Stimulated activated CD4-positive, alpha-beta T cell treated with anti-CD3 and anti-CD28 coated beads, TNF-alpha, amount 100 ng/mL, for 48 hours (primary cell): ENCODE results near the gene PTPN12.
"Not testable (repeated sequence)": the region's sequence is repeated elsewhere in the genome, so short reads cannot be mapped to it uniquely, and the experiment has no call there.

ENCODE experiments used
- DNase-seq, 3 donors: peaks; one replicate each; pipeline ENCODE4 v3.0.0-alpha.2; 2020; ENCODE audit warnings: low read depth in 3 of 3

PTPN12 gene

DNA sequence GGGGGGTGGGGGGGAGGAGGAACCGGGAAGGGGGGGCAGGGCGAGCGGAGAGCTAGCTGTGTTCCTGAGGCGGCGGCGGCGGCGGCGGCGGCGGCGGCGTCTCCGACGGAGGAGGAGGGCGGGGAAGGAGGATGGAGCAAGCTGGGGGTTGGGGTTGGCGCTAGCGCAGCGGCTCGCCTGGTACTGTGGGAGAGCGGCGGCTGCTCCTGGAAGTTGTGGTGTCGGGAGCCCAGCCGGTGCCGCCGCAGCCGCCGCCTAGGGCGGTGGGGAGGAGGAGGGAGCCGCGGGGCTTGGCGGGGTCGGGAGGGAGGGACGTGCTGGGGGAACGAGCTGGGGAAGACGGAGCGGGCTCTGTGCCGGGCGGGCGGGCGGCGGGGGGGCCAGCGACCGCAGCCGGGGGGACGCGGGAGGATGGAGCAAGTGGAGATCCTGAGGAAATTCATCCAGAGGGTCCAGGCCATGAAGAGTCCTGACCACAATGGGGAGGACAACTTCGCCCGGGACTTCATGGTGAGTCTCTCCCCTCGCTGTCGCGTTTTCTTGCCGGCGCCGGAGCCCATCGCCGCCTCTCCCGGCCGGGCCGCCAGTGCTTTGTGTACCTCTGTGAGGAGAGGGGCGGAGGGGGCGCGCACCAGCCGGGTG is at the start of gene PTPN12:
Gene PTPN12, plus strand, starts transcription at position 160 of the 642 bp plus-strand sequence. Its CDS starts 252 bp downstream, at position 412.
- DNase-seq = peak; percentile 21 to 32 (median 31)

DNA sequence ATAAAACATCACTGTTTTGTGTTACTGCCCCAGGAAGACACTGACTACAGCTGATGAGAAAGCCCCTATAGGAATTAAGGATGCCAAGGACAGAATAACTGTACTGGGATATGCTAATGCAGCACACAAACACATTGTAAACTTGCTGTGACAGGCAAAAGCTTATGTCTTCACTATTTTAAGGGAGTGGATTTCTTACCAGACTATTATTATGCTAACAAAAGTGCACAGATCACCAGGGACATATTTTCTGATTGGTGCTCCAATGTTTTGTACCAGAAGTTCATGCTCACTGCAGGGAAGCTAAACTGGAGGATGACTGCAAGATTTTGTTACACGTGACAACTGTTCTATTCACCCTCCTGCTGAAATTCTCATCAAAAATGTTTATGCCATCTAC is 48.1 kb upstream of the PTPN12 start:
- DNase-seq = no peak

DNA sequence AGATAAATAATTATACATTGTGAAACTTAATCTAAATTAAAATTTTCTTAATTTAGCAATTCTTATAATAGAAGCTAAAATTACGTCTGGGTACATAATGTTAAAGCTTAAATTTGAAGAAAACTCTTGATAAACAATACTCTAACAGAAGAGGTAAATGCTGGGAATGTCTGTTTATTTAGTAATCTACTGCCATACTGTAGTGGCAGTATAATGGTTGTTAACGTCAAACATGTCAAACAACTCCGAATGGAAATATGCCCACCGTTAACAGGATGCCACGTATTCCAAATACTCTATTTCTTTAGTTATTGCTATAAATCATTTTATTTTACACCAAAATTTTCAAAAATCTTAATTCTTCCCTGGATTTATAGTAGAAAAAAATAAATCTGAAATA is 40.0 kb upstream of the PTPN12 start:
- DNase-seq = no peak

DNA sequence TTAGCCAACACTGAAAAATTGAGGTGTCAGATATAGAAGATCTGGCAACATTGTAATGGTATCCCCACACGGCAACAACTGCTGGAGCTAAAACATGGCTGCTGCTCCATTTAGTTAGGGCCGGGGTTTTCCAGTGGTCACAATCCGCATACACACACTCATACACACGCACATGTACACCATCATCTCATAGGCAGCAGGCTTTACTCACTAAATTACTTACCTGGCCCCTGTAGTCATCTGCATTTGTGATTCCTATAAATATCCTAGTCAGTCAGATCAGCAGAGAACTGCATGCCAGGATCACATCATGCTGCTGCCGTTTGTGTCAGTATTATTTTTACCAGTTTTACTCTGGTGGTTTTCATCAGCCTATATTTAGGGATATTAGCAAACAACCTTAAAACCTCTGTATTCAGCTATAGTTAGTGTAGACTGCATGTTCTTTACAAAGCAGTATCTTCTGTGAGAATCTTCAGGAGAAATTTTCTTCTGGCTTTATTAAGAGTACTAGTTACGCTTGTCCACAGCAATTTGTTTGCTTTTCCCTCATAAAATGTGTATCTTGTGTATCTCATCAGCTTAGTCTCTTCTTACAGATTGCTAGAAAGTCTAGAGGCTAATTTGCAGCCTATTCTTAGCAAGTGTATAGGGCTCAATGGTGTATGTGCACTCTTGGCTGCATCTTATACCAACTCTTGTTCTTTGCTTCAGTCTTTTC is 38.3 kb upstream of the PTPN12 start:
- no peak for DNase-seq

DNA sequence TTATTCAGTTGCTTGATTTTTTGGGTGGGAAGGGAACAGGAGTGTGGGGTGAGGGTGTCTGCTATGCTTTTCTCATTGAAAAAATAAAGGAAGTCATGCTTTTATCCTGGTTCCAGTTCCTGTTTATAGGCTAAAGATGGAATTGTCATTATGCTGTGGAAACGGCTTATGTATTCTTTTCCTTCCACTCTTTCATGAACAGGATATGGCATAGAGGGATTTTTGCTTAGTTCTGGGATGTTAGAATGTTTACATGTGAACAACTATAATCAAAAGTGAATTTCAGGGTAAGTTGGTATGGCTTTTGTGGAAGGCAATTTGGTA is 35.9 kb upstream of the PTPN12 start:
- no peak for DNase-seq

DNA sequence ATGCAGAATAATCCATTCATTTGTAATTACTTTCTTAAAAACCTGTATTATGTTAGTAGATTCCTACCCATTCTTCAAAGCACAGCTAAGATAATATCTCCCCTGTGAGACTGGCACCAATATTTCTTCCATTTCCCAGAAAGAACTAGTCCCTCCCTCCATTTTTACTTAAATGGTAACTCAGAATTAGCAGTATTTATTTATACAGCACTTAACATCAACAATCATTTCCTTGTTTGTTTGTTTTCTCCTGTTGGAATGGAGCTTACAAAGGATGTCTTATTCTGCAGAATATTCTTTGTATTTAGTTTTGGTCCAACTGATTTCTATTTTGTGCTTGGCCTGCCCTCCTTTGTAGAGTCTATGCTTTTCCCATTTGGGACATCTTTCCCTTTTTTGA is 32.1 kb upstream of the PTPN12 start:
- no peak for DNase-seq

DNA sequence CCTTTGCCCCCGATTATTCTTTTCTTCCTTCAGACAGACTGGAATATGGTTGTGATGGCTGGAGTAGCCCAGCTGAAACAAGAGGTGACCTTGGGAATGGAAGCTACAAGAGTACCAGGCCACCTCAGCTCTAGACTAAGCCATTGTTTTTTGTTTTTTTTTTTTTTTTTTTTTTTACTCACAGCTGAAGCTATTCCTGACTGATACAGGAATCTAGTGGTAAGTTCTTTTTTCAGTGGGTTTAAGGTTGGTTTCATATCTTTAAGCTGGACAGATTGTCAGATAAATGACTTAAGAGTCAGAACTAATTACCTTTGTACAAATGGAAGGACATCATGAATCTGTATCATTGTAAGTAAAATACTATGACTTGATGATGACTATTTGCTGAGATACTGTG is 30.2 kb upstream of the PTPN12 start:
- no peak for DNase-seq

DNA sequence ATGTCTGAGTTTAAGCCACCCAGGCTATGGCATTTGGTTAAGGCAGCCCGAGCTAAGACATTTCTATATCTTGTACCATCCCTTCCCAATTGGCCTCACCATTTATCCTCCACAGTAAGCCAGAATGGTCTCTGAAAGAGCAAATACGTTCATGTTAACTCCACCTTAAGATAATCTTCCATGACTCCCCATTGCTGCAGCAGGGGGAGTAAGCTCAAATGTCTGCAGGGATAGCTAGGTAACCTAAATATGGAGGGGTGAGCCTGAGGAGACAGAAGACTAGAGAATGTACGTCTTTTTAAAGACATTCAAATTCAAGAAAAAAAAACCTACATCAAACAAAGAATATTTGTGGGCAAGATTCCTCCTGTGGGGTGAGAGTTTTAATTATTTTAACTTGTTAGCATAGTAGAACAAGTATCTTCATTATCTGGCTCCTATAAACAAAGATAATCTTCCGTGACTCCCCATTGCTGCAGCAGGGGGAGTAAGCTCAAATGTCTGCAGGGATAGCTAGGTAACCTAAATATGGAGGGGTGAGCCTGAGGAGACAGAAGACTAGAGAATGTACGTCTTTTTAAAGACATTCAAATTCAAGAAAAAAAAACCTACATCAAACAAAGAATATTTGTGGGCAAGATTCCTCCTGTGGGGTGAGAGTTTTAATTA is 24.0 kb upstream of the PTPN12 start:
- DNase-seq = not testable (repeated sequence)

DNA sequence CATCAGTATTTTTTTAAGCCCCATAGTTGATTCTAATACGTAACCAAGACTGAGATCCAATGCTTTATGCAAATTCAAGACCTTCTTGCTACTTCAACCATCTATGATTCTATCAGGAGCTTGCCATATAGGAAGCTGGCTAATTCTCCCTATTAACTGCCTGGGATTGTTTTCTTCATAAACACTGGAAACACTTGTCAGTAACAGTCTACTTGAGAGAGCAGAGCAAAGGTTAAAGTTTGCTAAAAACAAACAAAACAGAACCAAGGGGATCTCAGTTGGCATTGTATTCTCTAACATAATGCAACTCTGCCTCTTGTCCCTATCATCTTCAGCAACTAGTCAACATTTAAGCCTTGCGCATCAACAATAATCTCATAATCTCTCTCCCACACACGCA is 21.0 kb upstream of the PTPN12 start:
- DNase-seq = no peak

DNA sequence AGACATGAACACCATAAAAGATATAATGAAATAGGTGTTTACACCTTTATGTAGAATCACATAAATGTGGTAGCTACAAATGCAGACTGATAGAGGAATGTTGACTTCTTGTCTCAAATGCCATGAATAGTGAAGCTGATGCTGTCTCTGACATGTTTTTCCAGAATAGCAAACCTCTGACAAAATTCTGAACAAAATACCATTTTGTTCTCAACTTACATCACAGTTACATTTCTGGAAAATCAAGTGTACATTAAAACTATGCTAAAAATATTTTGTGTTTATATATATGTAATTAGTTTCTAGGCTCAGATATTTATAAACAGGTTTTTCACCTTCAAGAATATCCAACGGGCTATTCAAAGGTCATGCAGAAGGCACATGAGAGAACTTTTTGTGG is 16.8 kb upstream of the PTPN12 start:
- no peak for DNase-seq

DNA sequence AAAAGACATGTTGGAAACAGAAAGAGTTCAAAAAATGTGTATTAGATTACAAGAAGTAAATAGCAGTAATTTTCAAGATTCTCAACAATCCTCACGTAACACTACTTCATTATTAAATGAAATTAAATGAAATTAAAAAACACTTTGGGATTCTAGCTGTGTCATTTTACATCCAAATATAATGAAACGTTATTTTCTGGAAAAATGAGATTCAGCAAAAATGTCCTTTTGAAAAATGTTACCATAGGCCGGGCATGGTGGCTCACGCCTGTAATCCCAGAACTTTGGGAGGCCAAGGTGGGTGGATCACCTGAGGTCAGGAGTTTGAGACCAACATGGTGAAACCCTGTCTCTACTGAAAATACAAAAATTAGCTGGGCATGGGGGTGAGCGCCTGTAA is 15.6 kb upstream of the PTPN12 start:
- not testable (repeated sequence) for DNase-seq

DNA sequence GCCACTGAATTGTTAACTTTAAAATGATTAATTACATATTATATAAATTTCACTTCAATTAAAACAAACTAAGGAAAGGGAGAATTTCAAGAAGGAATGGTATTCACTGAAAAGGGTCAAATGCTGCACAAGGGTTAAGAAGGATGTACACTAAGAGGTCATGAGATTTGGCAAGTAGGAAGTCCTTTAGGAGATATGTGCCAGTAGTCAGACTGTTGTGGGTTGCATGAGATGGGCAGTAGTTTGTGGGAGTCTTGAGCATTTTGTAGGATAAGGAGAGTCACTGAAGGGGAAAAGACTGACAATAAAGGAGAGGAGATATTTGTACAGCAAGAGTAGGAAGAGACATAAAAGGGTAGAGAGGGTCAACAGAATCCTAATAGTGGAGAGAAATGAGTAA is 12.4 kb upstream of the PTPN12 start:
- no peak for DNase-seq

DNA sequence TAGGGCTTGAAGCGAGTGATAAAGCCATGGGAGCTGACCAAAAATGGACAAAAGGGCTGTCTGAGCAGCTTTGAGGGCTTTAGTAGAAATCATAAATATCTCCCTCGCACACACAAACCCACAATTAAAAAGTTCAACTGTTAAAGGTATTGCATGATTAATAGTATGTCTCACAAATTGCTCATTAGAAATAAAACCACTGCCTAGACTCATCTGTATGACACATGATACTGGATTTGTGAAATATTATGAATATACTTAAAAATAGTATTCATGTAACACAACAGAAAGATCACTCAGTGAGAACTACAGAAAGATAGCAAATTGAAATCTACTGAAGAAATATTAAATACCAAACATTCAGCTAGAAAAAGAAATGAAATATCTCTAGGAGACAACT is 11.9 kb upstream of the PTPN12 start:
- no peak for DNase-seq

DNA sequence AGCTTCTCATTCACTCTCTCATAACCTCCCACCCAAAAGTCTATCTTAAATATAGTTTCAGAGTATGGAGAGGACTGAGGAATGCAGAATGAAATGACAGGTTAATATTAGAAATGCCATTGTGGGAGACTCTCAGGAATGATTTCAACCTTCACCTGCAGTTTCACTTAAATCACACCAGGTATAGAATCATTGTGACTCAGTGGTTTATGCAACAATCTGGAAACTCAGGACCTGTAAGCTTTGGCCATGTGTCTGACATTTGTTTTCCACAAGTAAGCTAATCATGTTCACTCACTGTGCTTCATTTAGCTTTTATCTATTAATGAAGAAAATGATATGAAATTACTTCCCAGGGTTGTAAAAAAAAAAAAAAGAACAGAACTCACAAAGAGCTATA is 8.7 kb upstream of the PTPN12 start:
- DNase-seq = no peak

DNA sequence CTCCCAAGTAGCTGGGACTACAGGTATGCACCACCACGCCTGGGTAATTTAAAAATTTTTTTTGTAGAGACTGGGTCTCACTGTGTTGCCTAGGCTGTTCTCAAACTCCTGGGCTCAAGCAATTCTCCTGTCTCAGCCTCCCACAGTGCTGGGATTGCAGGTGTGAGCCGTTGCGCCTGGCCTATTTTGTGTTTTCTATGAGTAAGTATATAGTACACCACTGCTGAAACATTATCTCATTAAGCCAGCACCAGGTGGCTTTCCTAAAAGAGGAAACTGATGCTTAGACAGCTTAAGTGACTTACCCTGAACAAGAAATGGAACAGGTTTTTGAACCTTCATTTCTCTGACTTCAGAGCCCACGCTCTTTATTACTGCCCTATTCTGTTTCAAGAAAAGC is 7.8 kb upstream of the PTPN12 start:
- DNase-seq = no peak

DNA sequence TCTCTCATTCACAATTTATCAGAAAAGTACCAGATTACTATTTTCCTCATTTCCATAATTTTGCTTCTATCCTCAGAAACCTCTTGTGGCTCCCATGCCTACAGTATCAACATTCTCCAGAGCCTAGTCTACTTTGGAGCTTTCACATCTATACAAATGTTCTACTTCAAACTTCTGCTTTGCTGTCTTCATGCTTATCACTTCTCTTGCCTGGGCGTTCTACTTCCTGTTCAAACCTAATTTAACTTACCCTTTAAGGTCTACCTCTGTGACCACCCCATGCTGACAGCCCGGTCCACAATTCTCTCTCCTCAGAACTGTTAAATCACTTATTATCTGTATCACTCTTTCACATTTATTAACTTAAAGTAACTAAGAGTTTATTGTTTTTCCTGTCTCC is 6.1 kb upstream of the PTPN12 start:
- no peak for DNase-seq

DNA sequence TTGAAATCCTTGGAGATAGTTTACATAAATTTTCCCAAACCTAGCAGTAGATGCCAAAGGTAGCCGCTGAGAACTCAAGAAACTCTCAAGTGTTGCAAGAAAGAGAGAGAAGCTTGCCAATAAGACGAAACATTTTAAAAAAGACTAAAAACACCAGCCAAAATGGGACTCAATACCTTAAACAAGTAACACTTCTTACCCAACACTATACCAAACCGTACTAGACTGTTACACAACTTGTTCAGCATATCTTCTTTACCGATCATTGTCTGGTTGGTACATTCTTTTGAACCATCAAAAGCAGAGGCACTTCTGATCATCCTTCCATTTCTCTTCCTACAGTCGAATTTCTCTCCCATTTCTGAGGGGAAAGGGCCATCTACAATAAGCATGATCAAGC is 4.8 kb upstream of the PTPN12 start:
- no peak for DNase-seq

DNA sequence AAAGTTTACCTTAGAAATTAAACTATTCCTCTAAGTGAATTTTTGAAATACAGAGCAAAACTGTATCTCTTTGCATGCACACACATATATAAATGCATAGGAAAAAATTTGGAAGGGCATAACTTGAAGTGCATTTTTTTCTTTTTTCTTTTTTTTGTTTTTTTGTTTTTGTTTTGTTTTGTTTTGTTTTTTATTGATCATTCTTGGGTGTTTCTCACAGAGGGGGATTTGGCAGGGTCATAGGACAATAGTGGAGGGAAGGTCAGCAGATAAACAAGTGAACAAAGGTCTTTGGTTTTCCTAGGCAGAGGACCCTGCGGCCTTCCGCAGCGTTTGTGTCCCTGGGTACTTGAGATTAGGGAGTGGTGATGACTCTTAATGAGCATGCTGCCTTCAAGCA is 4.4 kb upstream of the PTPN12 start:
- DNase-seq = not testable (repeated sequence)

DNA sequence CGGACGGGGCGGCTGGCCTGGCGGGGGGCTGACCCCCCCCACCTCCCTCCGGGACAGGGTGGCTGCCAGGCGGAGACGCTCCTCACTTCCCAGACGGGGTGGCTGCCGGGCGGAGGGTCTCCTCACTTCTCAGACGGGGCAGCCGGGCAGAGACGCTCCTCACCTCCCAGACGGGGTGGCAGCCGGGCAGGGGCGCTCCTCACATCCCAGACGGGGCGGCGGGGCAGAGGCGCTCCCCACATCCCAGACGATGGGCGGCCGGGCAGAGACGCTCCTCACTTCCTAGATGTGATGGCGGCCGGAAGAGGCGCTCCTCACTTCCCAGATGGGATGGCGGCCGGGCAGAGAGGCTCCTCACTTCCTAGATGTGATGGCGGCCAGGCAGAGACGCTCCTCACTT is 3.0 kb upstream of the PTPN12 start:
- not testable (repeated sequence) for DNase-seq

DNA sequence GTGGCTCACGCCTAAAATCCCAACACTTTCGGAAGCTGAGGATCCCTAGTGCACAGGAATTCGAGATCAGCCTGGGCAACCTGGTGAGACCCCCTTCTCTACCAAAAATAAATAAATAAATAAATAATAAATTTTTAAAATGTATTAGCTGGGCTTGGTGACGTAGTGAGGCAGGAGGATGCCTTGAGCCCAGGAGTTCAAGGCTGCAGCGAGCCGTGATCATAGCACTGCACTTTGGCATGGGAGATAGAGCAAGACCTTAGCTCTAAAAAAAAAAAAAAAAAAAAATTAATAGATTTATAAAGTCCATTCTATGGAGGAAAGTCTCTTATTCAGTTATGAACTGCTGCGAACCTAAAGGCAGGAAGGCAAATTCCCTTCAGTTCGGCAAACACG is 1.1 kb upstream of the PTPN12 start:
- no peak for DNase-seq

DNA sequence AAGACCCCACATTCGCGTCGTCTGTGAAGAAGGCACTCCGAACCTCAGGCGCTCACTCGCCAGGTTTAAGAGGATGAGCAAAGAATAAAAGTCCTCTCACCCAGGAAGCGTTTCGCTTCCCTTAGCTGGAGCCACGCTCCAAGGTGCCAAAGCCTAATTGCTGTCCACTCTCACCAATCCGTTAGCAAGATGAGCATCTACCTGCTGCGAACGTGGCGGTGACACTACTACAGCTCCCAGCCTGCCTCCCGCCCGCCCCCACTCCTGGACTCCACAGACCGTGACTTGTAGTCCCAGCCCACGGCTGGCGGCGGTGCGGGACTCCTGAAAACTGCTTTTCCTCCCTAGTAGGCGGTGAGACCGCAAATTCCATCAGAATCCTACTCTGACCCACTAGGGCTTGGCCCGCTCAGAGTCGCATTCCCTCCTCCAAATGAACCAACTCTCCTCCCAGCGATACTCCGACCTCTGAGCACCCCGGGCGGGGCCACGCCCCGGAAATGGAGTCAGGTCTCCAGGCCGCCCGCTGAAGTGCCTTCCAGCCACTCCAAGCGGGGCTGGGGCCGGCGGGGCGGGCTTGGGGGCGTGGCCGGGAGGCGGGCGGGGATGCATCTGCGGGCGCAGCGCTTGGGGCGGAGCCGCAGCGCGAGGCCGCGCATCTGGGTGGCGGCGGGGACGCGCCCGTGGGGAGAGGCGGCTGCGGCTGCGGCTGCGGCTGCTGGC is 521 bp upstream of the PTPN12 start:
- peak; percentile 94 to 97 (median 95) for DNase-seq

DNA sequence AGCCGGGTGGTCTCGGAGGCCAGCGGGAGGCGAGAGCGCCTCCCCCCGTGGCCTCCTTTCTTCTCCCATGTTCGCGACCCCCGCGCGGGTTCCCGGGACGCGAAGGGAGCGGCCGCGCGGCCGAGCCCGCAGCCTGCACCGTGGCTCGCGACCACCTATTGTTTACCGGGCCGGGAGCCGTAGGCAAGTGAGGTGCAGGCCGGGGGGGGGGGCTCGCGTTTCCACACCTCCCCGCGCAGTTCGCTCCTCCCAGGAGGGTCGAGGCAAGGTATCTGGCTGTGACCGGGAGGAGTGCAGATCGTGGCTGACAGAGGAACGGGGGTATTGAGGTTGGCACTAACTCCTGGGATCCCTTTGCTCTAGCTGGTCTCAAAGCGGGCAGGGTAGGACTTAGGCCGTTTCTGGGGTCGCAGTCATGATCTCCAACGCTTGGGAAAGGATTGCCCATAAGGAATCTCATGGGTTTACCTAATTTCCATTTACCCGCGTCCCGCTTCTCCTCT is 734 bp downstream of the PTPN12 start:
- peak in 1 of 3 donors; percentile 41 for DNase-seq
